NCI-H1436 (cell line): ENCODE measurements around the gene CEP112.
"Not testable (repeated sequence)": the region's sequence is repeated elsewhere in the genome, so short reads cannot be mapped to it uniquely, and the experiment has no call there.

ENCODE experiments used
- DNase-seq: peaks from one replicate; lab custom pipeline; 2025; lab: John Stamatoyannopoulos, UW

The CEP112 gene

GRCh38 chr17:65681763-65682162 is 510.2 kb downstream of the CEP112 start:
- not testable (repeated sequence) for DNase-seq

- no peak for DNase-seq
These were observed 512.6 kb downstream of the CEP112 start for GRCh38 chr17:65679165-65679845.

- no peak for DNase-seq
These were observed 513.4 kb downstream of the CEP112 start for GRCh38 chr17:65678546-65678945.

GRCh38 chr17:65677932-65678331 is 514.0 kb downstream of the CEP112 start:
- no peak for DNase-seq

- no peak for DNase-seq
These were observed 517.5 kb downstream of the CEP112 start for GRCh38 chr17:65674246-65675045.

GRCh38 chr17:65670667-65671371 is 521.1 kb downstream of the CEP112 start:
- DNase-seq, result no peak

GRCh38 chr17:65668211-65668610 is 523.7 kb downstream of the CEP112 start:
- no peak for DNase-seq

- no peak for DNase-seq
These were observed 524.3 kb downstream of the CEP112 start for GRCh38 chr17:65667656-65668055.

- no peak for DNase-seq
These were observed 525.0 kb downstream of the CEP112 start for GRCh38 chr17:65666876-65667321.

GRCh38 chr17:65665966-65666365 is 526.0 kb downstream of the CEP112 start:
- DNase-seq, result no peak

- DNase-seq, result no peak
These were observed 527.2 kb downstream of the CEP112 start for GRCh38 chr17:65664696-65665095.

GRCh38 chr17:65664266-65664665 is 527.7 kb downstream of the CEP112 start:
- no peak for DNase-seq

GRCh38 chr17:65662196-65662595 is 529.7 kb downstream of the CEP112 start:
- no peak for DNase-seq

GRCh38 chr17:65660947-65661346 is 531.0 kb downstream of the CEP112 start:
- no peak for DNase-seq

- DNase-seq, result no peak
These were observed 531.9 kb downstream of the CEP112 start for GRCh38 chr17:65660078-65660477.

GRCh38 chr17:65659512-65659911 is 532.4 kb downstream of the CEP112 start:
- no peak for DNase-seq

- no peak for DNase-seq
These were observed 534.6 kb downstream of the CEP112 start for GRCh38 chr17:65657251-65657828.

- no peak for DNase-seq
These were observed 535.3 kb downstream of the CEP112 start for GRCh38 chr17:65656390-65657250.

GRCh38 chr17:65655706-65656105 is 536.2 kb downstream of the CEP112 start:
- DNase-seq, result no peak

GRCh38 chr17:65644545-65644944 is 547.4 kb downstream of the CEP112 start:
- no peak for DNase-seq

GRCh38 chr17:65638221-65638975 is 553.5 kb downstream of the CEP112 start:
- DNase-seq, result no peak
